RPMI8226 (cell line): ENCODE results near the gene ATP9B.
A peak's percentile ranks its signal among the peaks of the same experiment; 100 is the strongest.
"Not testable (repeated sequence)": the region's sequence is repeated elsewhere in the genome, so short reads cannot be mapped to it uniquely, and the experiment has no call there.

Experiments used
- DNase-seq: peaks from one replicate; pipeline ENCODE4 v3.0.0-alpha.2; 2015

ATP9B gene

DNA sequence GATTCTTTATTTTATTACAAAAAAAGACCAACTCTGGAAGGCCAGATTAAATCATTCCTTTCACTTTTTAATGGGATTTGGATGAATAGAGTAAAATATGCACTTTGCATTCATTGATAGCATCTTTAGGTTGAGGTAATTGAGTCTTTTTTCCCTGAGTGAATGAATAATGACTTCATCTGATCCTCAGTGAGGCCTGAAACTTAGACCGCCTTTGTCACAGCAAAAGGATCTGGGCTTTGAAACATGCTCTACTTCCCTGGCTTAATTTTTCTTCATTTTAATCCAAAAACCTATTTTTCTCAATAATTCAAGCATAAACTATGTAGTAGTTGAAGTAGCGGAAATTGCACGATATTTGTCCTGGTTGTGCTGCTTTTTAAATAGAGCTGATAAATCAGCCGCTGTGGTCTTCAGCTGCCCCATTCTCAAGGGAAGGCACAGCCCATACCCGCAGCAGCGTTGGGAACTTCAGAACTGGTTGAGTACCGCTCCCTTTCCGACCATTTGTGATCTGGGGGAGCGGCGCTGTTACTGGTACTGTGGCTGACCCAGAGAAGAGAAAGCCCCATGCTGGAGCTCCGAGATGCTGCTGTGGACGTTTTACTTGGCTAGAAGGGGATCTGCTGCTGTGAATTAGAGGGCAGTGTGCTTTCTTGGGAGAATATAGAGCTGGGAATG lies 181.2 kb downstream of the ATP9B start:
- no peak for DNase-seq

DNA sequence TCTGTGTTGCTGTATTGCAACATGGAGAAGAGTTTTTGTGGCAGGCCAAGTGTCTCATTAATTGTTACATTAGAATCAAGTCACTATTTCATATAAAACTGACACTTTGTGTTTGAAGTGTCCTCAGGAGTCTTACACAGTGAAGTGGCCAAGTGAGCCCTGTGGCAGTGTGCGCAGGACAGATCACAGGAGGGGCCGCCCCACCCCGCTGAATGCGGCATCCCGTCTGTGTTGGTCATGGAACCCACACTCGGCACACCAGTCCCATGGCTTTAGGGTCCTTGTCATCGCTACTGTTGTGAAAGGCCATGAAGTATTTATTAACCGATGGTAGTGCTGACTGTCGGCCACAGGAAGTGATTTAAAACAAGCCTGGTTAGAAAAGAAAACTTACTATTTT lies 181.8 kb downstream of the ATP9B start:
- no peak for DNase-seq

DNA sequence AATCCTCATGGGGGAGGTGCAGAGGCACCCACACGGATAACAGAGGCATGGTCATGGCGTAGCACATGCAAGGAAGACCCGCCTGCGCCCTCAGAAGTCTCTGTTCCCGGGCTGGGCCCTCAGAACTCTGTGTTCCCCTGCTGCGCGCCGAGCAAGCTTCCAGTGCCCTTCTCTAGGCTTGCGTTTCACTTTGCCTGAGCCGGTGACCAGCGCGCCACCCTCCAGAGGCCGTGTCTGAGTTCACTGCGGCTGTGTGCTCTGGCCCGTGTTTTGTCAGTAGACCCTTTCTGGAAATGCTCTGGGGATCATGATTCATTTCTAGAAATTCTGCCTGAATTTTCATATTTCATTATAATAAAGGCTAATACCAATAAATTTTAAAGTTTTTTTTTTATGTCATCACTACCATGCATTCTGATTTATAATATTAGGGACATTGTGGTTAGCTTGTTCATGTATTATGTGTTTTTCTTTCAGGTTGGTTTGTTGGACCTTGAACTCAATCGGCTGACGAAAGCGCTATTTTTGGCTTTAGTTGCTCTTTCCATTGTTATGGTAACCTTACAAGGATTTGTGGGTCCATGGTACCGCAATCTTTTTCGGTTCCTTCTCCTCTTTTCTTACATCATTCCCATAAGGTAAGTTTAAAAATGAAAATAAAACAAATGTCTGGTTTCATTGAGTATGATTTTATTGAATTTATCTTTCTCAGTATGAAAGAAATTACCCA lies 183.9 kb downstream of the ATP9B start:
- DNase-seq, result no peak

DNA sequence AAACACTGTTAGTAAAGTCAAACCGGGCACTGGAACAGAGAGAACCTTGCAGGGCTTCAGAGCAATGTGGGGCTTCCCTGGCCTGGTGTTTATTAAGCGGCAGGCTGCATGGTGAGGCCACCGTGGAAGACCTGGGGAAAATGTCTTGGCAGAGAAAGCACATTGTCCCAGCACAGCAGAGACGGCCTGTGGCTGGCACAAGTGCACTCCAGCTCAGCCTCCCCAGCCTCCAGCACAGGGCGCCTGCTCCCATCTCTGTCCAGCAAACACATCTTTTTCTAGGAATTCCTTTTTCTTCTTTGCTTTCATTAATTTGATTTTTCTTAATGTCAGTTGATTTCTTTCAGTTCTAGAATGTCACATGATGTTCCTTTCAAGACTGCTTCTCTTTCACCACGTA lies 188.3 kb downstream of the ATP9B start:
- no peak for DNase-seq

DNA sequence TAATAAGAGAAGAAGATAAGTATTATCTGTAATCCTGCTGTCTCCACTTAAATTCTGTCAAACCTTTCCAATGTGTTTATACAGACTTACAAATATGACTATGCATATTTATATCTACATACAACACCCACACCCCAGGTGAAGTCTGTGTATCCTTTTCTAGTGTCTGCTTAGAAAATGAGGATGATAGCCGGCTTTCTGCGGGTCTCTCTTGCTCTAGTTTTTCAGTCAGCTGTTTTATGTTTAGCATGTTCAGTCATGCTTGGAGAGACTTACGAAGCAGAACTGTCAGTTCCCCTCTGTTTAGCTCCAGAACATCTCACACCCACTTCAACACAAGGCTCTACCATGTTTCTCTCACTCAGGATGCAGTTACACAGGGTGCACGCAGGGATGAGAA lies 189.3 kb downstream of the ATP9B start:
- no peak for DNase-seq

DNA sequence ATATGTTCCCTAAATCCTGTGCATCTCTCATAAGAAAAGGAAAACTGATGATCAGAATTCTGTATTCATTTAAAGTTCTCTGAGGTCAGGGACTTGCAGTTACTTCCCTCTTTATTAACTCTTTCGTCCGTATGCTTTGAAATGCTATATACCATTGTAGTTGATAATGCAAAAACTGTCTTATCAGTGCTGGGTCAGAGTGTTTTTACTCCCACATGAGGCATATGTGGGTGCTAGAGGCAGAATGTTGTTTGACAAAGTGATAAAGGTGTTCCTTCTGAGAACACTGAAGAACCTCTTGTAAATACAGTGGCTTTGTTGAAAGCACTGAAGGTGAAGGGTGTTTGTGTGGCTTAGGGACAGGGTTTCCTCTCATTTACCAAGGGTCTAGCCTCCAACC lies 190.0 kb downstream of the ATP9B start:
- DNase-seq, result no peak

DNA sequence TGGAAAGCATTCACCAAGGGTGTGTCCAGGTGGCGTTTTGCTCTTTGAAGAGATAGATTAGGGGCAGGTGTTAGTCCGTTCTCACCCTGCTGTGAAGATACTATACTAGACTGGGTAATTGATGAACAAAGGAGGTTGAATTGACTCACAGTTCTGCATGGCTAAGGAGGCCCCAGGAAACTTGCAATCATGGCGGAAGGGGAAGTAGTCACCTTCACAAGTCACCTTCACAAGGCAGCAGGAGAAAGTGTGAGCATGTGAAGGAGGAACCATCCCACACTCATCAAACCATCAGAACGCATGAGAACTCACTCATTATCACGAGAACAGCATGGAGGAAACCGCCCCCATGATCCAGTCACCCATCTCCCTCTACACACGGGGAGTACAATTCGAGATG lies 190.8 kb downstream of the ATP9B start:
- no peak for DNase-seq

DNA sequence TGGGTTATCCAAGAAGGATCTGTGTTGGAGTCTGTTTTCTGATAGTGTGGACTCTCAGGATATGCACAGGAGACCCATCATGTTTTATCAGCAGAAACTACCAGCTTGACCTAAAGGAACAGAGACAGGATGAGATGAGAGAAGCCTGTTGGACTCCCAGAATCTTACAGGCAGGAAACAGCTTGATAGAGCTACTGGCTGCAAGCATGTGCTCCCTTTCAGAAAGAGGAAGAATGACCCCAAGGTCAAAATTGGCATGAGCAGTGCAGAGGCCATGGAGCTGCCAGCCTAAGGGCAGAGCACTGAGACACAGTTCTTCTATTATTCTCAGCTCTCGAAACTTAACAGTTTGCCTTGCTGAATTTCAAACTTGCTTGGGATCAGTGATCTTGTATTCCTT lies 191.3 kb downstream of the ATP9B start:
- no peak for DNase-seq

DNA sequence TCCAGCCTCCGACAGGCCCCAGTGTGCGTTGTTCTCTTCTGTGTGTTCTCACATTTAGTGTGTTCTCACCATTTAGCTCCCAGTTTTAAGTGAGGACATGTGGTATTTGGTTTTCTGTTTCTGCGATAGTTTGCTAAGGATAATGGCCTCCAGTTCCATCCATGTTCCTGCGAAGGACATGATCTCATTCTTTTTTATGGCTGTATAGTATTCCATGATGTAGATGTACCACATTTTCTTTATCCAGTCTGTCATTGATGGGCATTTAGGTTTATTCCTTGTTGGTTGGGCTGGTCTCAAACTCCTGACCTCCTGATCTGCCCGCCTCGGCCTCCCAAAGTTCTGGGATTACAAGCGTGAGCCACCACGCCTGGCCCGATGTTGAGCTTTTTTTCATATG lies 195.9 kb downstream of the ATP9B start:
- not testable (repeated sequence) for DNase-seq

DNA sequence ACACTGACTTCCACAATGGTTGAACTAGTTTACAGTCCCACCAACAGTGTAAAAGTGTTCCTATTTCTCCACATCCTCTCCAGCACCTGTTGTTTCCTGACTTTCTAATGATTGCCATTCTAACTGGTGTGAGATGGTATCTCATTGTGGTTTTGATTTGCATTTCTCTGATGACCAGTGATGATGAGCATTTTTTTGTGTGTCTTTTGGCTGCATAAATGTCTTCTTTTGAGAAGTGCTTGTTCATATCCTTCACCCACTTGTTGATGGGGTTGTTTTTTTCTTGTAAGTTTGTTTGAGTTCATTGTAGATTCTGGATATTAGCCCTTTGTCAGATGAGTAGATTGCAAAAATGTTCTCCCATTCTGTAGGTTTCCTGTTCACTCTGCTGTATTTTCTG lies 202.6 kb downstream of the ATP9B start:
- DNase-seq, result not testable (repeated sequence)

DNA sequence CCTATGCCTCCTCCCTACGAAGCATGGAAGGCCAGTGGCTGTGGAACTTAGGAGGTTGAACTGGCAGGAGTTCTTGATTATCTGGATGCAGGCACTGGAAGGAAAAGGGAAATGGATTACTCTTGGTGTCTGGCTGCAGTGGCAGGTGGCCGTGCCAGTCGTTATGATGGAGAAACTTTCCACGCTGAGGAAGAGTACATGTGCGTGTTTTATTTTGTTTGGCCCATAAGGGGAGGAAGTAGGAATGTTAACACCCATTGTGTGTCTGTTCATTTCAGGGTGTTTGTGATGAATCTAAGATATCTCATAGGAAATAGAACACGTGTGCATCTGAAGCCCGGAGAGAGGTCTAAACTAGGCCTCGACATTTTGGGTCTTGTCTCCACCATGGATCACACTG lies 203.7 kb downstream of the ATP9B start:
- no peak for DNase-seq

DNA sequence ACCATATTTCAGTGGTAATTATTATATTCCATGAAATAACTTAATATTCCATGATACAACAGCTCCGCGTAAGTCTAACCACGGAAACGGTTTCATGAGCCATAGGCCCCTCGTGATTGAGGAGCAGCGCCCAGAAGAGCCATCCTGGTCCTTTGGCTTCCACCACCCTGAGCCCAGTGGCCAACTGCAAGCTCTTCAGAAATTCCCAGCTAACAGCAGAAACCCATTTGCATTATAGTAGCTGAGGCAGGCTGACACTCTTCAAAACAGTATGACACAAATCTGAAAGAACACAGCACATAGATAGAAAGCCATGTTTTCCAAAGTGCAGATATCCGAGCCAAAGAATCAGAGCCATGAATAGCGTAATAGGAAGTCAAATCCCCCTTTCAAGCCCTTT lies 205.6 kb downstream of the ATP9B start:
- DNase-seq, result no peak

DNA sequence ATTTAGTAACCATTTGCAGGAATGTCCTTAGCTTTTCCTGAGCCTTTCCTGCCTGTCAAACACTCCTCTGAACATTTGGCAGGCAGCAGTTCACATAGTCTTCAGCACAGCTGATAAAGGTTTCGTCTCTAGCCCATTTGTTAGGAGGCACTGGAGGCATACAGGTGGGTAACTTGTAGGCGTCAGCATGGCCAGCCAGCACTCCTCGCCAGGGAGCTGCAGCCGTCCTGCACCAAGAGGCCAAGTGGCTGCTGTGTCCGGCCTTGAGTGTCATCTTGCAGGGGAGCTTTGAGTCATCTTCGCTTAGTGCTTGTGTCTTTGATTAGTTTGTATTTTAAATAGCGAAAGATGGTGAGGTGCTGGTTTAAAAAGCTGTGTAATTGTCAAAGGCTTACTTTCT lies 206.3 kb downstream of the ATP9B start:
- DNase-seq, result peak; percentile 62

DNA sequence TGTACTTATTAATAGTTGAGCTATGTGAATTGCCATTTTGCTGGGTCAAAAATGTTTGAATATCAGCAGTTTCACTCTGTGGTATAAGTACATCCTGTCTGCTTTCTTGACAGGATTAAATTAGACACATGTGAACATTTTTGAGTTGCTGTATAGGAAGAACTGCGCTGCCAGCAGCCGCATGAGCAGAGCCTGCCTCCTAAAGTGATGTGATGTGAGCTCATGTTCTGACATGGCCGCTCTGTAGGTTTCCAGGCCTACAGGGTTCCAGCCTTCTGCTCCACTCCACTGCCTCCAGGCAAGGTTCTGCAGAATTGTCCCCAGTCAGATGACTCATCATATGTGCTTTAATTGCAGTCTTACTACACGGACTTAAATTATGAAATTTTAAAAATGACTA lies 206.8 kb downstream of the ATP9B start:
- peak; percentile 68 for DNase-seq

DNA sequence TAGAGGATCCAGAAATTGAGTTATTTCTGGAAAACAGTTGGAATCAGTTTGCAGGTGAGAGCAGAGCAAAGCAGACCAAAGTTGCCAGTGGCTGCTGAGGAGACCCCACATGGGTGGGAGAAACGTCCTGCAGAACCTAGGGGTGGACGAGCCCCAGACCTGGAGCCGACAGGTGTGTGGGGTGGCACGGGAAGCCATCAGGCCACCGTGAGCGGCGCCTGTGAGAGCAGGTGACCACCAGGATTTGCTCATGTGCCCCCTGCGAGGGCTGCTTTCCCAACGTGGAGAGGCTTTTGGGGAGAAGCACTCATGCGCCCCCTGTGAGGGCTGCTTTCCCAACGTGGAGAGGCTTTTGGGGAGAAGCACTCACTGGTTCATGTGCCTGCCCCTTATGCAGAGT lies 209.7 kb downstream of the ATP9B start:
- no peak for DNase-seq

DNA sequence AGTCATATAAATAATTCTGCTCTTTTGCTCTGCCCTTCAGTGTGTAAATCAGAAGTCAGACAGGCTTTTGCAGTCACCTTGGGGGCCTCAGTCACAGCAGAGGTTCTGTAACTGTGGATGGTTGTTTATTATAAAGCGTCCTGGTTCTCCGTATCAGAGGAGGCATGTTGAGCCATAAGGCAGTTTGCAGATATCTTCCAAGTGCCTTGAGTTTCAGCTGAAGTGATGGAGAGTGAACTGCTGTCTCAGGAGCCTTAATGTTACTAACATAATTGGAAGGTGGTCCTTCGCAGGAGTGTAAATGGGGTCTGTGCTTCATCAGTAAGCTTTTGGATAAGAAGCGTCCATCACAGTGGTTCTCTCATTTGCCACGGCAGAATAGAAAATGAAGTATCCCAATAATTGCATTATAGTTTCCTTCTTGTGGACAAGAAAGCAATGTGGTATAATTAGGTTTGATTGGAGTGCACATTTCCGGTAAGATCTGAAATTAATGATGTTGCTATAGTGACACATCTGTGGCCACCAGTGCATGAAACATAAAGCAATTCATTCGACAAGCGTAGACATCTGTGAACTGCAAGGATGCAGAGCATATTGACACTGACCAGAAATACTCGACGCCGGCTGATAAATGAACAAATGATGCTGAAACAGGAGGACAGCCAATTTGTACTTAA lies 214.1 kb downstream of the ATP9B start:
- no peak for DNase-seq

DNA sequence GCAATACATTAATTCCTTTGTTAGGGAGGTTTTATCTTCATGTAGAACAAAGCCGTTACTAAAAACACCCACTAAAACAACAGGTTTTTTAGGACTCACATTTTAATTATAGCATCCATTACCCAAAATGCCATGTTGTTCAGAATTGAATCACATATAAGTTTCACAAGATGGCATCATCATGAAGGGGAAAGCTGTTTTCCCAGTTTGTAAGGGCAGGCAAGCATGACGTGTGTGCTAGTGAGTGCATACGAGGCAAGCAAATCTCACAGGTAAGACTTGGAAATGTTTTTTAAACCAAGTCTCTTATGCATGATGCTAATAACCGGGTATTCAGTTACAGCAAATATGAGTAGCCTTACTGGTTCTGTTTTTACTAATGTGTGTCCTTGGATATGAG lies 214.7 kb downstream of the ATP9B start:
- no peak for DNase-seq

DNA sequence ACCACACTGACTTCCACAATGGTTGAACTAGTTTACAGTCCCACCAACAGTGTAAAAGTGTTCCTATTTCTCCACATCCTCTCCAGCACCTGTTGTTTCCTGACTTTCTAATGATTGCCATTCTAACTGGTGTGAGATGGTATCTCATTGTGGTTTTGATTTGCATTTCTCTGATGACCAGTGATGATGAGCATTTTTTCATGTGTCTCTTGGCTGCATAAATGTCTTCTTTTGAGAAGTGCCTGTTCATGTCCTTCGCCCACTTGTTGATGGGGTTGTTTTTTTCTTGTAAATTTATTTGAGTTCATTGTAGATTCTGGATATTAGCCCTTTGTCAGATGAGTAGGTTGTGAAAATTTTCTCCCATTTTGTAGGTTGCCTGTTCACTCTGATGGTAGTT lies 216.0 kb downstream of the ATP9B start:
- not testable (repeated sequence) for DNase-seq

DNA sequence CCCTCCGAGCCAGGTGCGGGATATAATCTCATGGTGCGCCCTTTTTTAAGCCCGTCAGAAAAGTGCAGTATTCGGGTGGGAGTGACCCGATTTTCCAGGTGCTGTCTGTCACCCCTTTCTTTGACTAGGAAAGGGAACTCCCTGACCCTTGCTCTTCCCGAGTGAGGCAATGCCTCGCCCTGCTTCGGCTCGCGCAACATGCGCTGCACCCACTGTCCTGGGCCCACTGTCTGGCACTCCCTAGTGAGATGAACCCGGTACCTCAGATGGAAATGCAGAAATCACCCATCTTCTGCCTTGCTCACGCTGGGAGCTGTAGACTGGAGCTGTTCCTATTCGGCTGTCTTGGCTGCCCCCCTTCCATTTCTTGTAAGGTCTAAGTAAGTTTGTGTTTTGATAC lies 221.2 kb downstream of the ATP9B start:
- DNase-seq, result not testable (repeated sequence)

DNA sequence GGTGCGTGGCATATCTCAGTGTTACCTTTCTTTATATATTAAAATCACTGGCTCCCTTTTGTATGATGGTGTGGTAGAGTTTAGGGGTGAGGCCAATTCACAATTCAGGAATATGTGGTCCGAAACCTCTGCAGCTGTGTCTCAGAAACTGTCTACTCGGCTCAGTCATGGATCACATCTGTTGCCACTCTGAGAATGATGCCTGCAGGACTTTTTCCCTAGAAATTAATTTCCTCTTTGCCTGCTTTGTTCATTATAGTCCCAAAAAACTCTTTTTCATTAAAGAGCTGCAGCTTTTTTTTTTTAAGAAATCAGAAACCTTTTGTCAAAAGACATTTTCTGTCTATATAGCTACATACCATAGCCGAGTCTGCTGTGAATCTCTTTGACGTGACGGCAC lies 221.7 kb downstream of the ATP9B start:
- DNase-seq, result no peak

DNA sequence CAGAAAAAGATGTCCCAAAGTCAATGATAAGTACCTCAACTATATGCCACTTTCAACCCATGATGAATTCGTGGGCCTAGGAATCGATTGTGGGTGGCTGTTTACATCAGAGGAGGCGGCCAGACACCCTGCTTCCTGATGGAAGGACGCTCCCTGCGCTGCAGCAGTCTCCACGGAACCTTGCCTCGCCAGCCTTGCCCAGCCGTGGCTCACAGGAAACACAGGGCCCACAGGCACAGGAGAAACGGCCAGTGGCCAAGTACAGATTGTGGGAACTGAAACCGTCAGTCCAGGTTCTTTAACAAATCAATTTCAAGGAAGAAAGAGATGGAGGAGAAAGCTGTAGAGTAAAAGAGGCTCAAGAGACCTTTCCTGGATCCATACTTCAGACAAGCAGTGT lies 225.0 kb downstream of the ATP9B start:
- DNase-seq, result no peak

DNA sequence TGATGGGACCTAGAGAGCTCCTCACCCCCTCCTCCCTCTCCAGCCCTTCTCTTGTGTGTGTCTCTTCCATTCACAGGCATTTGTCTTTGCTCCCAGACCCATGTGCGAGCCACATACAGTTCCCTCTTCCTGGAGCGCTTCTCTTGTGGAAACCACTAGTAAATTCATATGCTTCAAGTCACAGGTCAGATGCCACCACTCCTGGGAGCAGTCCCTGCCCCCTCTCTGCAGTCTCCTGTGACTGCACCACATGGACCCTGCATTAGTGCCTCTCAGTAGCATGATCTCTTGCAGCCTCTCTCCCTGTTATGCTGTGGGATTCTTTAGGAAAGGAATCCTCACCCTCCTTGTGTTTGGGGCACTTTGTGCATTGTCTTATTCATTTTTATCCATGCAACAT lies 230.1 kb downstream of the ATP9B start:
- DNase-seq, result no peak

DNA sequence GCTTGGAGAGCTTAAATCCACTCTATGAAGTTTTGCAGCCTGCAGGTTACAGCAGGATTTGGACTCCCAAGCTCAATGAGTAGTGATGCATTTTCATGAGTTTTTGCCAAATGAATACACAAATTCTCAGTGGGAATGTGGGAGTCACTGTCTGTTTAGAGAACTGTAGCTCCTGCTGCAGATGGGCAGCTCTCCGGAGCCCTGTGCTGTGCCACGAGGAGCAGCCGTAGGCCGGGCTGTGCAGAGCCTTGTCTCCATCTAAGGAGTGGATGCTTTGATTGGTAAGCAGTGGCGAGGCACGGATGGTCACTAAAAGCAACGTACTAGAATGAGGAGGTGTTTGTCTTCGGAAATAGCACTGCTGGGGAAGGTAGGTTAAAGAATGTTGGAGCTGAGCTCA lies 230.5 kb downstream of the ATP9B start:
- no peak for DNase-seq

DNA sequence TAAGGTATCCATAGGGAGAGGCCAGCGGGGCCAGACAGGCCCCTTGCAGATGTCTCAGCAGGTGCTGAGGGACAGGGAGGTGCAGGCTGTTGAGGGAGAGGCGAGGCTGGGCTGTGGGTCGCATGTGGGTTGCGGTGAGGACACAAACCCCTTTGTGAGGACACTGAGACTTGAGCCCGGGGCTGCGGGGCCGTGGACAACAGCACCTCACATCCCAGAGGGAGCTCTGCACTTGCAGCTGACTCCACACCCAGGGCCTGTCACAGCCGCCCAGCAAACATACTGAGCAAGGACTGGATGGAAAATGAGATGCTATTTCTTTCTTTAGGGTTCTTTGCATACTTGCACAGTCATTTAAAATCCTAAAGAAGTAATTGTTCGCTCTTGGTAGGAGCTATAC lies 231.2 kb downstream of the ATP9B start:
- DNase-seq, result no peak
